Ishikawa (cell line): ENCODE results near the gene SLC4A3.

Experiments
- CEBPB ChIP-seq: IDR thresholded peaks from 2 replicates; pipeline ENCODE4 v1.6.1; 2012
- CREB1 ChIP-seq: IDR thresholded peaks from 2 replicates; pipeline ENCODE4 v1.6.1; 2012; ENCODE audit warnings: low read depth
- EGR1 ChIP-seq: IDR thresholded peaks from 2 replicates; pipeline ENCODE4 v1.6.1; 2012
- EP300 ChIP-seq: IDR thresholded peaks from 2 replicates; pipeline ENCODE4 v1.6.1; 2012; ENCODE audit warnings: borderline replicate concordance
- FOXM1 ChIP-seq: IDR thresholded peaks from 2 replicates; pipeline ENCODE4 v1.6.1; 2012; ENCODE audit warnings: low read depth, borderline replicate concordance
- NFIC ChIP-seq: IDR thresholded peaks from 2 replicates; pipeline ENCODE4 v1.6.1; 2012
- RAD21 ChIP-seq: IDR thresholded peaks from 2 replicates; pipeline ENCODE4 v1.6.1; 2012; ENCODE audit warnings: low read depth
- TAF1 ChIP-seq: IDR thresholded peaks from 2 replicates; pipeline ENCODE4 v1.6.1; 2012; ENCODE audit warnings: low read depth, mild to moderate bottlenecking
- TCF12 ChIP-seq: IDR thresholded peaks from 2 replicates; pipeline ENCODE4 v1.6.1; 2012; ENCODE audit warnings: low read depth
- TEAD4 ChIP-seq: IDR thresholded peaks from 2 replicates; pipeline ENCODE4 v1.6.1; 2012
- YY1 ChIP-seq: IDR thresholded peaks from 2 replicates; pipeline ENCODE4 v1.6.1; 2012; ENCODE audit warnings: low read depth
- ZBTB7A ChIP-seq: IDR thresholded peaks from 2 replicates; pipeline ENCODE4 v1.6.1; 2012; ENCODE audit warnings: low read depth
- TF ChIP-seq, protein P1 (sequence below): IDR thresholded peaks from 2 replicates; pipeline ENCODE4 v1.6.1; 2012
- TF ChIP-seq, protein P2 (sequence below): IDR thresholded peaks from 2 replicates; pipeline ENCODE4 v1.6.1; 2012; ENCODE audit warnings: low read depth, mild to moderate bottlenecking
- TF ChIP-seq, protein P3 (sequence below): IDR thresholded peaks from 2 replicates; pipeline ENCODE4 v1.6.1; 2012

SLC4A3 gene

DNA sequence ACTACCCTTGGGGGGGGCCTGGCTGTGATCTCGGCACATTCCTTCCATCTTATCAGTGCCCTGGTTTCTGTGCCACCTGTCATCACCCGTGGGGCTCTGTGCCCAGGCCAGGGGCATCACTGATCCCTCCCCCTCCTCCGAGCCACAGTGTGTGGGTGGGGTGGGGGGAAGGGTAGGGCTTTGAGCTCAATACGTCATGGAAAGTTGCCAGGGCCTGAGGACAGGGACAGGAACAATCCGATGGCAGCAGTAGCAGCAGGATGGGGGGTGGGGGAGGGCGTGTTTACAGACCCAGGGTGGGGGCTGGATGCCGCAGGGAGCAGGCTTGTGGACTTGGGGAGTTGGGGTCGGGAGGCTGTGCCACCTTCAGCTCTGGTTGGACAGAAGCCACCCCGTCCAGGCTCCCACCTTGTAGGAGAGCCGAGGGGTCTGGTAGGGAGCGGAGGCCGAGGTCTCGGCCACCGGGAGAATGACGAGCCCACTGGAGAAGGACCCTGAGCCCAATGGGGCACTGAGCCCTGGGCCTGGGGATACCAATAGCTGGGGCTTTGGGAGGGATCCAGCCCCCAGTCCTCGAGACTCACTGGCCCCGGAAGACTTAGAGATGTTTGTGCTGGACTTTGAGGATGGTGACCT is 3.5 kb downstream of the SLC4A3 start:
- TF ChIP-seq ZBTB7A (no peak), TAF1 (no peak), FOXM1 (no peak), EGR1 (no peak), CREB1 (no peak), NFIC (no peak), YY1 (no peak), CEBPB (no peak), RAD21 (no peak), TCF12 (no peak), TEAD4 (no peak), EP300 (no peak)
- TF ChIP-seq, protein P1, sequence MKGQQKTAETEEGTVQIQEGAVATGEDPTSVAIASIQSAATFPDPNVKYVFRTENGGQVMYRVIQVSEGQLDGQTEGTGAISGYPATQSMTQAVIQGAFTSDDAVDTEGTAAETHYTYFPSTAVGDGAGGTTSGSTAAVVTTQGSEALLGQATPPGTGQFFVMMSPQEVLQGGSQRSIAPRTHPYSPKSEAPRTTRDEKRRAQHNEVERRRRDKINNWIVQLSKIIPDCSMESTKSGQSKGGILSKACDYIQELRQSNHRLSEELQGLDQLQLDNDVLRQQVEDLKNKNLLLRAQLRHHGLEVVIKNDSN, result no peak
- TF ChIP-seq, protein P2, sequence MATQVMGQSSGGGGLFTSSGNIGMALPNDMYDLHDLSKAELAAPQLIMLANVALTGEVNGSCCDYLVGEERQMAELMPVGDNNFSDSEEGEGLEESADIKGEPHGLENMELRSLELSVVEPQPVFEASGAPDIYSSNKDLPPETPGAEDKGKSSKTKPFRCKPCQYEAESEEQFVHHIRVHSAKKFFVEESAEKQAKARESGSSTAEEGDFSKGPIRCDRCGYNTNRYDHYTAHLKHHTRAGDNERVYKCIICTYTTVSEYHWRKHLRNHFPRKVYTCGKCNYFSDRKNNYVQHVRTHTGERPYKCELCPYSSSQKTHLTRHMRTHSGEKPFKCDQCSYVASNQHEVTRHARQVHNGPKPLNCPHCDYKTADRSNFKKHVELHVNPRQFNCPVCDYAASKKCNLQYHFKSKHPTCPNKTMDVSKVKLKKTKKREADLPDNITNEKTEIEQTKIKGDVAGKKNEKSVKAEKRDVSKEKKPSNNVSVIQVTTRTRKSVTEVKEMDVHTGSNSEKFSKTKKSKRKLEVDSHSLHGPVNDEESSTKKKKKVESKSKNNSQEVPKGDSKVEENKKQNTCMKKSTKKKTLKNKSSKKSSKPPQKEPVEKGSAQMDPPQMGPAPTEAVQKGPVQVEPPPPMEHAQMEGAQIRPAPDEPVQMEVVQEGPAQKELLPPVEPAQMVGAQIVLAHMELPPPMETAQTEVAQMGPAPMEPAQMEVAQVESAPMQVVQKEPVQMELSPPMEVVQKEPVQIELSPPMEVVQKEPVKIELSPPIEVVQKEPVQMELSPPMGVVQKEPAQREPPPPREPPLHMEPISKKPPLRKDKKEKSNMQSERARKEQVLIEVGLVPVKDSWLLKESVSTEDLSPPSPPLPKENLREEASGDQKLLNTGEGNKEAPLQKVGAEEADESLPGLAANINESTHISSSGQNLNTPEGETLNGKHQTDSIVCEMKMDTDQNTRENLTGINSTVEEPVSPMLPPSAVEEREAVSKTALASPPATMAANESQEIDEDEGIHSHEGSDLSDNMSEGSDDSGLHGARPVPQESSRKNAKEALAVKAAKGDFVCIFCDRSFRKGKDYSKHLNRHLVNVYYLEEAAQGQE, result no peak
- TF ChIP-seq, protein P3, sequence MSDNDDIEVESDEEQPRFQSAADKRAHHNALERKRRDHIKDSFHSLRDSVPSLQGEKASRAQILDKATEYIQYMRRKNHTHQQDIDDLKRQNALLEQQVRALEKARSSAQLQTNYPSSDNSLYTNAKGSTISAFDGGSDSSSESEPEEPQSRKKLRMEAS, result no peak

DNA sequence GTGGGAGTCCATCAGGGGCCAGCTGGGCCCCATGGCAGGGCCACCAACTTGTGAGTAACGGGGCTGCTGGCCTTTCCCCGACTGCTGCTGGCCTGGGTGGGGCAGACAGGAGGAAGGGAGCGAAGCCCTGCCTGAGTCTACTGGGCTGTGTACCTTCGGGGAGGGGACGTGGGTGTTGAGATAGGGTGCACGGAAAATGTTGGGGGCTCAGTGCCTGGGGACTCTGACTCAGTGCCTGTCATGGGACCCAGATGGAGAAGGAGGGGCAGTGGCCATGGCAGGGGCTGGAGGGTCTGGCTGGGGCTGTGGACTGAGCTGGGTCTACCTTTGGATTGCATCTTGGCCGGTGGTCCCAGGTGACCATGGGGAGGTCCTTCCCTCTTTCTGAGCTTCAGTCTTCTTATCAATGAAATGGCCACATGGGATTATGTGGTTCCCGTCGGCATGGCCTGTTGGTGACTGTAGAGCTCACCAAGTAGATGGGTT is 4.0 kb downstream of the SLC4A3 start:
- TF ChIP-seq NFIC, result no peak
- TF ChIP-seq, protein P2, result no peak
- TF ChIP-seq EGR1, result no peak
- TF ChIP-seq ZBTB7A, result no peak
- TF ChIP-seq YY1, result no peak
- TF ChIP-seq CREB1, result no peak
- TF ChIP-seq TEAD4, result no peak
- TF ChIP-seq CEBPB, result no peak
- TF ChIP-seq RAD21, result no peak

DNA sequence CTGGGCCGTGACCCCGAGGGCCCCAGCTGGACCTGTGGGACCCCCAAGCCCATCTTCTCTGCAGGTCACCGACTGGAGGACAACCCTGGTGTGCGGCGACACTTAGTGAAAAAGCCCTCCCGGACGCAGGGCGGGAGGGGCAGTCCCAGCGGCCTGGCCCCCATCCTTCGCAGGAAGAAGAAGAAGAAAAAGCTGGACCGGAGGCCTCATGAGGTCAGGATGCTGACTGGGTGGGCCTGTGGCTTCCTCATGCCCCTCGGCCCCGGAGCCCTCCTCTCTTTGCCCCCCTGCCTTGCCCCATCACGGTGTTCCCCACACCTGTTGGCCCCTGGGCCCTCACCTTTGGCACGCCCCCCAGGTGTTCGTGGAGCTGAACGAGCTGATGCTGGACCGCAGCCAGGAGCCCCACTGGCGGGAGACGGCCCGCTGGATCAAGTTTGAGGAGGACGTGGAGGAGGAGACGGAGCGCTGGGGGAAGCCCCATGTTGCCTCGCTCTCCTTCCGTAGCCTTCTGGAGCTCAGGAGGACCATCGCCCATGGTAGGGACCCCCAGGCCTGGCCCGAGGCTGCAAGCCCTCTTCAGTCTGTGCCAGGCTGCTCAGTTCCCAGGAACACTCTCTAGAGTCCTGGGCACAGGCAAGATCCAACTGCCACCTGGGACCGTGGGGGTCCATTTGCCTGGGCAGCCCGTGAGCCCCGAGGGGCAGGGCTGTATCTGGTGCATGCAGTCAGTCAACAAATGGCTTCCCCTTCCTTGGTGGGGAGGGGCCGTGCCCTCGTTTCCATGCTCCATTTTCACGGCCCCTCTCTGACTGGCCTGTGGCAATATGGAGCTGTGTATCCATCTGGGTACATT is 4.7 kb downstream of the SLC4A3 start:
- TF ChIP-seq EP300, result no peak
- TF ChIP-seq ZBTB7A, result no peak
- no peak for TF ChIP-seq TCF12
- TF ChIP-seq, protein P2, result no peak
- TF ChIP-seq YY1, result no peak
- TF ChIP-seq, protein P3, result no peak
- TF ChIP-seq RAD21, result no peak
- TF ChIP-seq EGR1, result no peak
- TF ChIP-seq CREB1, result no peak
- TF ChIP-seq FOXM1, result no peak
- TF ChIP-seq, protein P1, result no peak
- TF ChIP-seq CEBPB, result no peak
- TF ChIP-seq TEAD4, result no peak
- TF ChIP-seq TAF1, result no peak
- no peak for TF ChIP-seq NFIC

DNA sequence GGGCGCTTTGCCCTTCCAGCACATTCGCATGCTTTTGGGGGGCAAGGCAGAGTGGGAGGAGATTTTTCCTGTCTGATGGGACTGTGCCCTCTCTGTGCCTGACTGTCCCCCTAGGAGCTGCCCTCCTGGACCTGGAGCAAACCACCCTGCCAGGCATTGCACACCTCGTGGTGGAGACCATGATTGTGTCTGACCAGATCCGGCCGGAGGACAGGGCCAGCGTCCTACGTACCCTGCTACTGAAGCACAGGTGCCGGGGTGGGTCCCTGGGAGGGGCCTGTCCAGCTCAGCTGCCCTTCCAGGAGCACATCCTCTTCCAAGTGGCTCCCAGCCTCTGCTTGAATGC is 5.3 kb downstream of the SLC4A3 start:
- TF ChIP-seq TAF1 (no peak), CEBPB (no peak), RAD21 (no peak), YY1 (no peak), ZBTB7A (no peak), TEAD4 (no peak), TCF12 (no peak)
- TF ChIP-seq, protein P1, result no peak
- TF ChIP-seq, protein P2, result no peak
- TF ChIP-seq, protein P3, result no peak
